ENCODE data around the gene LRRC10.

The LRRC10 gene

GRCh38 chr12:69602954-69603353 lies 7.8 kb downstream of the LRRC10 start:
- Mint-ChIP-seq H3K4me3 (no peak overlapping the region), H3K9me3 (no peaks in the 10 kb centered on the region), H3K27ac (no peak overlapping the region), H3K4me1 (ENCODE audit: low read depth) (no peaks in the 10 kb centered on the region), H3K36me3 (ENCODE audit: low read depth) (peaks cover 51% of the 10 kb centered on the region), H3K27me3 (no peaks in the 10 kb centered on the region)
- intact Hi-C loops (cut with micrococcal nuclease) = no loop called here

- no peaks in the 10 kb centered on the region for H3K27me3 Mint-ChIP-seq
- no peaks in the 10 kb centered on the region for H3K9me3 Mint-ChIP-seq
- H3K4me3 Mint-ChIP-seq = no peak overlapping the region
- peaks cover 60% of the 10 kb centered on the region for H3K36me3 Mint-ChIP-seq (ENCODE audit: low read depth)
- no peaks in the 10 kb centered on the region for H3K4me1 Mint-ChIP-seq (ENCODE audit: low read depth)
- intact Hi-C loops (cut with micrococcal nuclease) = no loop called here
- peak overlapping the region; percentile 51 for H3K27ac Mint-ChIP-seq
Observed at GRCh38 chr12:69601962-69602685, 8.6 kb downstream of the LRRC10 start.

DNA sequence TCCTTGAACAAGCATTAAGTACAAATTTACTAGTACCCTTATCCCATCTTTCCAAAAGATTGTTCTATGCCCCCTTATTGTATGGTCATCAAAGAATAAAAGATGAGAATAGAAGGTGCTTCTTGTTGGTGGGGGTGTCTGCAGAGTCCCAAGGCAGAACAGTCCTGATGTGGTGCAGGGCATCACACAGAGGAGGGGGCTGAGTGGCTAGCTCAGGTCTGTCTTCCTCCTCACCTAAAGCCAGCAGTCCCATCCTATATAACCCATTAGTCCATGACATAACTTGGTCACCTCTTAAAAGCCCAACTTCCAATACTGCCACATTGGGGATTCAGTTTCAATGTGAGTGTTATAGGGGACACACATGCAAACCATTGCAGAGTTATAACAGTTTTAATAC lies 9.9 kb downstream of the LRRC10 start:
- Mint-ChIP-seq H3K4me1 (ENCODE audit: low read depth) (no peaks in the 10 kb centered on the region), H3K9me3 (no peaks in the 10 kb centered on the region), H3K27me3 (no peaks in the 10 kb centered on the region), H3K4me3 (no peak overlapping the region), H3K27ac (no peak overlapping the region), H3K36me3 (ENCODE audit: low read depth) (peaks cover 72% of the 10 kb centered on the region)
- intact Hi-C loops (cut with micrococcal nuclease) = no loop called here

GRCh38 chr12:69598174-69598753 lies 12.4 kb downstream of the LRRC10 start:
- H3K4me1 Mint-ChIP-seq (ENCODE audit: low read depth) = no peaks in the 10 kb centered on the region
- no peak overlapping the region for H3K4me3 Mint-ChIP-seq
- H3K36me3 Mint-ChIP-seq (ENCODE audit: low read depth) = peaks cover 91% of the 10 kb centered on the region
- H3K27me3 Mint-ChIP-seq = no peaks in the 10 kb centered on the region
- no peaks in the 10 kb centered on the region for H3K9me3 Mint-ChIP-seq
- no peak overlapping the region for H3K27ac Mint-ChIP-seq
- intact Hi-C loops (cut with micrococcal nuclease) = loop anchor here (10.0 kb wide), 1 partner anchor 763 kb away; no protein-coding TSS in a partner anchor

GRCh38 chr12:69595689-69596088 lies 15.0 kb downstream of the LRRC10 start:
- H3K27ac Mint-ChIP-seq = no peak overlapping the region
- H3K9me3 Mint-ChIP-seq = no peaks in the 10 kb centered on the region
- no peaks in the 10 kb centered on the region for H3K4me1 Mint-ChIP-seq (ENCODE audit: low read depth)
- no peaks in the 10 kb centered on the region for H3K27me3 Mint-ChIP-seq
- intact Hi-C loops (cut with micrococcal nuclease) = loop anchor here (10.0 kb wide), 1 partner anchor 761 kb away; no protein-coding TSS in a partner anchor
- H3K4me3 Mint-ChIP-seq = no peak overlapping the region
- peaks cover 90% of the 10 kb centered on the region for H3K36me3 Mint-ChIP-seq (ENCODE audit: low read depth)

- Mint-ChIP-seq H3K4me3 (no peak overlapping the region), H3K4me1 (ENCODE audit: low read depth) (no peaks in the 10 kb centered on the region), H3K27ac (no peak overlapping the region), H3K9me3 (no peaks in the 10 kb centered on the region), H3K27me3 (no peaks in the 10 kb centered on the region), H3K36me3 (ENCODE audit: low read depth) (peaks cover 80% of the 10 kb centered on the region)
- intact Hi-C loops (cut with micrococcal nuclease) = loop anchor here (5.0 kb wide), 1 partner anchor 48 kb away; no protein-coding TSS in a partner anchor
Observed at GRCh38 chr12:69589082-69589481, 21.6 kb downstream of the LRRC10 start.

- H3K9me3 Mint-ChIP-seq = no peaks in the 10 kb centered on the region
- H3K4me3 Mint-ChIP-seq = no peak overlapping the region
- intact Hi-C loops (cut with micrococcal nuclease) = loop anchor here (5.0 kb wide), 1 partner anchor 49 kb away; no protein-coding TSS in a partner anchor
- no peaks in the 10 kb centered on the region for H3K4me1 Mint-ChIP-seq (ENCODE audit: low read depth)
- H3K27ac Mint-ChIP-seq = no peak overlapping the region
- H3K36me3 Mint-ChIP-seq (ENCODE audit: low read depth) = peaks cover 75% of the 10 kb centered on the region
- no peaks in the 10 kb centered on the region for H3K27me3 Mint-ChIP-seq
Observed at GRCh38 chr12:69588527-69588926, 22.2 kb downstream of the LRRC10 start.

DNA sequence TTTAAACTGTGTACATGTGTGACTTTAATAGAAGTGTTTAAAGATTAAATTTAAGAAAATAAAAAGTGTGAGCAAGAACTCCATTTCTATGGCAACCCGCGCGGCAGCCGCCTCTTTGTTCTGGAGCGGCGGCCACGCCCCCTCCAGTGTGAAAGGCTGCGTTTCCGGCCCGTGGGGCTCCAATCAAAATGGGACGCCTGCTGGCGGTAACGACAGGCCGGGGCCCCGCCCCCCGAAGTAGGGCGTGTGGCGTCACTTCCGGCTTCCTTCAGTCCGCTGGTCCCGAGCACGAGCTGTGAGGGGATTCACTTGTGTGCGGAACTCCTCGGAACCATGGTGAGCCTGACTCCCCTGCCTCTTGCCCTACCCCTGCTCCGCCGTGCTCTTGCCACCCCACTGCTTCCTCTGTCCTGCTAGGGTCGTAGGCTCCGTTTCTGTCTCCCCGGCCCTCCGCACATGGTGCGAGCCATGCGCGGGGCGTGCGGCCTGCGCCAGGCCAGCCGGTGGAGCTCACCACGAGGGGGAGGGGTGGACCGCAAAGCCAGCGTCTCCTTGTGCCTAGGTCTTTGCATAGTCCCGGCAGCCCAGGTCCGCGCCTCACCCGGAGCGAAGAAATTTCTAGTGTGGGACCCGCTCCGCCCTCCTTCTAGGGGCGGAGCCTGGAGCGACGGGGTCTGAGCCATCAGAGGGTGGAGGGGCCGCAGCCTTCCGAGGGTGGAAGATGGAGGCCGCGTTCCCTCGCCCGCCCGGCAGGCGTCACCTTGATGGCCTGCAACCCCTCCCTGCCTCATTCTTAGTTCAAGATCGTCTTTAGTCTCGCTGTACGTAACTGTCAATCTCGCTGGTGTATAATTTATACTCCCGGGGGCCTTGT lies 25.3 kb downstream of the LRRC10 start, which contains the start of gene CCT2:
CCT2 (plus strand) TSS at position 271 of the 874 bp plus-strand sequence; CDS start at position 334, 63 bp downstream.
- Mint-ChIP-seq H3K27me3 (no peaks in the 10 kb centered on the region), H3K27ac (peak within 1 kb of the TSS; percentile 97), H3K4me1 (ENCODE audit: low read depth) (no peaks in the 10 kb centered on the region), H3K9me3 (no peaks in the 10 kb centered on the region), H3K36me3 (ENCODE audit: low read depth) (peaks cover 47% of the 10 kb centered on the region), H3K4me3 (peak within 1 kb of the TSS; percentile 97)
- intact Hi-C loops (cut with micrococcal nuclease) = loop anchor here (1.0 to 5.0 kb wide), 3 partner anchors 52 to 225 kb away; partner anchors contain the start of gene FRS2

DNA sequence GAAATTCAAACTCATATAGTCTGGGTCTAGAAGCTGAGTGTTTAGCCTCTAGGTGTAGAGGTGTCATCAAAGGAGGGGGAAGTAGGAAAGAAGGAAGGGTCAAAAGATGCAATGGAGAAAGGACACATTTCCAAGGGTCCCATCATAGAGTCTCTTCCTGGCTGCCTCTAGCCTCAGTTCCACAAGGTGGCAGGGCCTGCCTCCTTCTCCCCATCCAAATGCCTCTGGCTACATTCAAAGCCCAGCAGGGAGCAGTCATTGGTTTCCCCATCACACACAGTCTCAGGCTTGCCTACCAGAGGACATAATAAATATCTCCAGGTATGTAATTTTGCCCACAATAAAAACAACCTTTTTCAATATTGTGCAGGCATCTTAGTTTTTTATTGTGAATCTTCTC lies 27.5 kb downstream of the LRRC10 start:
- intact Hi-C loops (cut with micrococcal nuclease) = no loop called here
- H3K4me3 Mint-ChIP-seq = no peak overlapping the region
- H3K27ac Mint-ChIP-seq = no peak overlapping the region
- peaks cover 25% of the 10 kb centered on the region for H3K36me3 Mint-ChIP-seq (ENCODE audit: low read depth)
- no peaks in the 10 kb centered on the region for H3K9me3 Mint-ChIP-seq
- H3K27me3 Mint-ChIP-seq = no peaks in the 10 kb centered on the region
- H3K4me1 Mint-ChIP-seq (ENCODE audit: low read depth) = peaks cover 4% of the 10 kb centered on the region

- H3K9me3 Mint-ChIP-seq = no peaks in the 10 kb centered on the region
- H3K36me3 Mint-ChIP-seq (ENCODE audit: low read depth) = peaks cover 8% of the 10 kb centered on the region
- intact Hi-C loops (cut with micrococcal nuclease) = no loop called here
- peaks cover 6% of the 10 kb centered on the region for H3K4me1 Mint-ChIP-seq (ENCODE audit: low read depth)
- no peak overlapping the region for H3K27ac Mint-ChIP-seq
- no peaks in the 10 kb centered on the region for H3K27me3 Mint-ChIP-seq
- H3K4me3 Mint-ChIP-seq = no peak overlapping the region
Observed at GRCh38 chr12:69580074-69580473, 30.6 kb downstream of the LRRC10 start.

GRCh38 chr12:69579029-69579428 lies 31.7 kb downstream of the LRRC10 start:
- peaks cover 6% of the 10 kb centered on the region for H3K4me1 Mint-ChIP-seq (ENCODE audit: low read depth)
- peaks cover 19% of the 10 kb centered on the region for H3K36me3 Mint-ChIP-seq (ENCODE audit: low read depth)
- H3K4me3 Mint-ChIP-seq = no peak overlapping the region
- no peak overlapping the region for H3K27ac Mint-ChIP-seq
- intact Hi-C loops (cut with micrococcal nuclease) = no loop called here
- no peaks in the 10 kb centered on the region for H3K9me3 Mint-ChIP-seq
- H3K27me3 Mint-ChIP-seq = no peaks in the 10 kb centered on the region

- intact Hi-C loops (cut with micrococcal nuclease) = no loop called here
- H3K27ac Mint-ChIP-seq = no peak overlapping the region
- H3K4me3 Mint-ChIP-seq = no peak overlapping the region
- H3K36me3 Mint-ChIP-seq (ENCODE audit: low read depth) = peaks cover 26% of the 10 kb centered on the region
- no peaks in the 10 kb centered on the region for H3K9me3 Mint-ChIP-seq
- peaks cover 6% of the 10 kb centered on the region for H3K4me1 Mint-ChIP-seq (ENCODE audit: low read depth)
- no peaks in the 10 kb centered on the region for H3K27me3 Mint-ChIP-seq
Observed at GRCh38 chr12:69578283-69578682, 32.4 kb downstream of the LRRC10 start.

GRCh38 chr12:69575346-69575745 lies 35.4 kb downstream of the LRRC10 start:
- Mint-ChIP-seq H3K9me3 (no peaks in the 10 kb centered on the region), H3K4me1 (ENCODE audit: low read depth) (peaks cover 6% of the 10 kb centered on the region), H3K27ac (no peak overlapping the region), H3K36me3 (ENCODE audit: low read depth) (peaks cover 50% of the 10 kb centered on the region), H3K27me3 (no peaks in the 10 kb centered on the region), H3K4me3 (no peak overlapping the region)
- intact Hi-C loops (cut with micrococcal nuclease) = no loop called here
